ENCODE results near the gene DLGAP1.

- TF ChIP-seq CTCF (IDR thresholded peaks at IDR 0.05; ENCODE audit: insufficient read depth, low read length, poor library complexity, severe bottlenecking), result no peak
- TF ChIP-seq EZH2phosphoT487 (conservative IDR thresholded peaks at IDR 0.05; ENCODE audit: low read length), result no peak
These were observed 761.7 kb downstream of the DLGAP1 start for GRCh38 chr18:3693410-3693809.
